Skeletal muscle tissue (tissue), 4 donors: Measurements from ENCODE around the gene KHDRBS2. TPM values are rescaled to one million over a fixed set of nuclear protein-coding genes. Genes with fewer than 3 reads are reported as not detected.

Experiments used
- H3K27ac ChIP-seq: one replicate; pipeline ENCODE4 v1.7.0; 2013; ENCODE audit warnings: mild to moderate bottlenecking, low read depth, low read length, inconsistent platforms
- H3K27me3 ChIP-seq, 3 donors: one replicate each; pipeline ENCODE4 v1.7.0; 2013; ENCODE audit warnings: low read length in 3 of 3; ENCODE audit not compliant: control insufficient read depth in 3 of 3, insufficient read depth in 3 of 3
- H3K36me3 ChIP-seq, 3 donors: one replicate each; pipeline ENCODE4 v1.7.0; 2013; ENCODE audit warnings: low read length in 3 of 3; ENCODE audit not compliant: control insufficient read depth in 3 of 3, insufficient read depth in 3 of 3
- H3K4me1 ChIP-seq, 3 donors: one replicate each; pipeline ENCODE4 v1.7.0; 2013; ENCODE audit warnings: low read length in 3 of 3, mild to moderate bottlenecking in 3 of 3; ENCODE audit not compliant: control insufficient read depth in 3 of 3, insufficient read depth in 3 of 3
- H3K4me3 ChIP-seq, 3 donors: one replicate each; pipeline ENCODE4 v1.7.0; 2013; ENCODE audit warnings: low read length in 3 of 3
- H3K9ac ChIP-seq, 3 donors: one replicate each; pipeline ENCODE4 v1.7.0; 2013; ENCODE audit warnings: low read length in 3 of 3, mild to moderate bottlenecking in 3 of 3, moderate library complexity in 2 of 3, low read depth in 1 of 3
- H3K9me3 ChIP-seq, 3 donors: one replicate each; pipeline ENCODE4 v1.7.0; 2013; ENCODE audit warnings: low read length in 3 of 3; ENCODE audit not compliant: control insufficient read depth in 3 of 3
- total RNA-seq: library from RNA; depleted of rRNA; stranded (reverse); fragments of >200 nt; gene quantifications from one replicate; pipeline ENCODE4 v1.2.3, GENCODE V29; 2014
- donor health status: Osteomylitis.

Gene KHDRBS2
- total RNA-seq, 1 donor from 2014 or later: under 0.01 TPM

DNA sequence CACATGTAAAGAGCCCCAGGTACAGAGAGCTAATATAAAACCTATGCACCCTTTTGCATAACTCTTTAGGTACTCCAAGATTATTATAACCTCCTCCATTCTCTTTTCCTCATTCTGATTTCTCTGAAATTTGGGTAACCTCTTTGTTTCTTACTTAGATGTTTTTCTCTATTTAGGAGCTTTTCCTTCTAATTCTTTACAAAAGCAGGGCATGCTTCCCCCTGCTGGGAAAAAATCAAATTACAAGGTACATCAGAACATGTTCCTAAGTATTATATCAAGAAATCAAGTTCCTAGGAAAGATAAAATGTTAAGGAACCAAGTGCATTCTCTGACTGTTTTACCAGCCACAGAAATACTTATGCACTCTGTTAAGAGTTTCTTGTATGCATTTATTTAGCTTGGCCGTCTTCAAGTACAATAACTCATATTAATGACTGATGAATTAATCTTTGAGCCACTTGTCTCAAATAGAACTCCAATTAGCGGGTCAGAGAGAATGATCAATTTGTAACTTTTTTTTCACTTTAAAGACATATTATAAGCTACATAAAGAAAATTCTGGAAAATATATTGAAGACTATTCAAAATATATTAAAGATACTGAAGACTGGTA lies 2.1 kb downstream of the KHDRBS2 start:
- Histone ChIP-seq H3K9ac (no peak overlapping the region), H3K4me3 (no peak overlapping the region), H3K27me3 (peaks cover 0 to 11% (median 10%) of the 10 kb centered on the region in 3 donors), H3K9me3 (no peaks in the 10 kb centered on the region), H3K36me3 (no peaks in the 10 kb centered on the region), H3K4me1 (peaks cover 0 to 5% (median 0%) of the 10 kb centered on the region in 3 donors), H3K27ac (no peak overlapping the region)

DNA sequence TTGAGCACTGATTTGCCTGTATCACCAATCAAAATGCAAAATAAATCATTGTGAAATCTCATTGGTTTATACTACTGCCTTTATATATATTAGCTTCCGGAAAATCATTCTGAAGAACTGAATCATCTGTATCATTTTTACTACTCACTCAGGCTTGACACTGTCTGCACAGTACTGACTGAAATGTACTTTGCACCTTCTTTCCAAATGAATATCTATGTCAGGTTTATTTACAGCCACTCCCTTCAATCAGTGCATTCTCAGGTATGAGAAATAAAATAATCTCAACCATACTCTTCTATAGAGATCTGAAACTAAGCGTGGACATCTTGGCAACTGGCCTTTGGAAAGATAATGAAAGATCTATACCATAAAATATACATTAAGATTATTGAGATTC lies 2.7 kb downstream of the KHDRBS2 start:
- no peak overlapping the region for H3K27ac ChIP-seq
- no peak overlapping the region for H3K9ac ChIP-seq
- peaks cover 0 to 11% (median 10%) of the 10 kb centered on the region in 3 donors for H3K27me3 ChIP-seq
- H3K36me3 ChIP-seq: no peaks in the 10 kb centered on the region
- H3K9me3 ChIP-seq: no peaks in the 10 kb centered on the region
- H3K4me3 ChIP-seq: no peak overlapping the region
- peaks cover 0 to 5% (median 0%) of the 10 kb centered on the region in 3 donors for H3K4me1 ChIP-seq

DNA sequence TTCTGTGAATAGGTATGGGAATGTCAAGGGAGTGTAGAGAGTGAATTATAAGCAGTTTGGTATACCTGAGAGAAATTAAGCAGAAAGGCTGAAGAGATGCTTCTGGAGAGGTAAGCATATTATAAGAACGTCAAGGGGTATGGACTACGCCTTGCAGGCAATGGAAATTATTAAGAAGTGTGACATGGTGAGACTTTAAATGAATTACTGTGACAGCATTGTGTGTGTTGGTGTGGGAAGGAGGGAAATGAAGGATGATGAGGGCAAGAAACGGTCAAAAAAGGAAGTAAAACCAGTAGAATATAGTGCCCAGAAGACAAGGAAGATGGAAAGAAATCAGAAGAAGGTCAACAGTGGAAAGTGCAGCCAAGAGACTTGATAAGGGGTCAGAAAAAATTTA lies 5.9 kb downstream of the KHDRBS2 start:
- H3K9ac ChIP-seq: no peak overlapping the region
- no peaks in the 10 kb centered on the region for H3K9me3 ChIP-seq
- no peaks in the 10 kb centered on the region for H3K4me1 ChIP-seq
- no peak overlapping the region for H3K4me3 ChIP-seq
- H3K27ac ChIP-seq: no peak overlapping the region
- no peaks in the 10 kb centered on the region for H3K36me3 ChIP-seq
- no peaks in the 10 kb centered on the region for H3K27me3 ChIP-seq

DNA sequence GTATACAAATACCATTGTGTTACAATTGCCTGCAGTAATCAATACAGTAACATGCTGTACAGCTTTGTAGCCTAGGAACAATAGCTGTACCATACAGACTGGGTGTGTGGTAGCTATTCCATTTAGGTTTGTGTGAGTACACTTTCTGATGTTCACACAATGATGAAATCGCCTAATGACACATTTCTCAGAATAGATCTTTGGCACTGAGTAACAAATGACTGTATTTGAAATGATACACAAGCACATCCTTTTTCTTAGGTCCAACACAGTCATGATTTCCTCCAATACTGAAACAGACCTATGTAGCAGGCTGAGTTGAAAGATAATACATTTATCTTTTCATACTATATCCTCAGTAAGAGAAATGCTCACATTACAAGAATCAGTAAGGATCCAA lies 13.9 kb downstream of the KHDRBS2 start:
- H3K4me1 ChIP-seq: no peaks in the 10 kb centered on the region
- H3K36me3 ChIP-seq: no peaks in the 10 kb centered on the region
- no peak overlapping the region for H3K9ac ChIP-seq
- H3K9me3 ChIP-seq: no peaks in the 10 kb centered on the region
- H3K4me3 ChIP-seq: no peak overlapping the region
- no peak overlapping the region for H3K27ac ChIP-seq
- H3K27me3 ChIP-seq: no peaks in the 10 kb centered on the region

DNA sequence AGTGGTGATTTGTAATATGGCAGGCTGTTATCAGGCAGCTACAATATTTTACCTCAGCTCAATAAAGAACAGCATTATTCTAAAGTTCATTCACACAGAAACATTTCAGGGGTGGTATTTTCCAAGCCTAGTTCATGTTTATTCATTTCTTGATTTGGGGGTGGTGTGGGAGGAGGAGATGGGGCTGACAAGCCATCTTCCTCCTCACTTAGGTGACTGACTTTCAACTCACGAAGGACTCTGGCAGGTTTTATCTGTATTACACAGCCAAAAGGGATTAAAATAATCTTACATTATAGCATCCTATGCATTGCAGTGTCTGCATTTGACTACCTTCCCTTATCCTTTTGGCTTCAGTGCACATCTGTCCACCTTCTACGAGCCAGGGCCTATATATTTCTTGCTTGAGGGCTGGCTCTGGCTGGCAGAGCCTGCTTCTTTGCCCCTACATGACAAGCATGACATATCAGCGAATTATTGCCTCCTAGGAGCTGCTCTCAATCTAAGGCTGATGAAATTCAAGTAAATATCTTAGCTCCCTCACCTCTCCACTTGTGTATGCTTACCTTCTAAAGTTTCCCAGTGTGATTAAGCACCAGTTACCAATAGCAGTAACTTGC lies 20.0 kb downstream of the KHDRBS2 start:
- no peak overlapping the region for H3K4me3 ChIP-seq
- H3K4me1 ChIP-seq: no peaks in the 10 kb centered on the region
- H3K36me3 ChIP-seq: no peaks in the 10 kb centered on the region
- no peaks in the 10 kb centered on the region for H3K27me3 ChIP-seq
- H3K9ac ChIP-seq: no peak overlapping the region
- H3K9me3 ChIP-seq: no peaks in the 10 kb centered on the region
- no peak overlapping the region for H3K27ac ChIP-seq

DNA sequence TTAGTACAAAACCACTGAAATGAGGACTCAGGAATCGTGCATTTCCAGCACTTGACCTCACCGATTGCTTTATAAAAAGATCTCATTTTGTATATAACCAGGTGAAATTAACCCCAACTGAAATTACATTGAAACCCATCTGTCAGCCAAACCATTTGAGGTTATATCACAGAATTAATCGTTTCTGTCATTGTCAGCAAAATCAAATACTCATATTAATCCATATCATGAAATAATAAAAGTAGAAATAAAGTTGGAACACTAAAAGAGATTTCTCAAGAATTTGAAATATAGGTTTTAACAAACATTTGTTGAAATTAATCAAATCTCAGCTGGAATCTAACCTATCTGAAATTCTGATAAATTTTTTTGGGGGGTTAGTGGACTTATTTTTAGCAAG lies 23.7 kb downstream of the KHDRBS2 start:
- Histone ChIP-seq H3K9me3 (no peaks in the 10 kb centered on the region), H3K4me3 (no peak overlapping the region)

DNA sequence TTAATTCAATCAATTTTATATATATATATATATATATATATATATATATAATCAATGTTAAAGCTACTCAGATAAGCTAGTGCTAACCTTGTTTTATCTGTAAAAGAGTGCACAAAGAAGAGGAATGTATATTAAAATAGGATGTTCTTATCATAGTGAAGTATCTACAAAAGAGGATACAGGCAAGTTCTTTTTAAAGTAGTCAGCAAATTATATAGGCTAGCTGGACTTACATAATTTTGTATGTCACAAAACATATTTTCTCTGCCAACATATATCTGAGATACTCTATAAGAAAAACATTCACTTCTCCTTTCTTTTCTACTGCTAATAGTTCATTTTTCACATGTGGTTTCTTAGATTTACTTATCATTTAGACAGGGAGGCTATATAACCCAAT lies 39.9 kb downstream of the KHDRBS2 start:
- Histone ChIP-seq H3K27me3 (no peaks in the 10 kb centered on the region), H3K4me1 (no peaks in the 10 kb centered on the region), H3K27ac (no peak overlapping the region), H3K9me3 (no peaks in the 10 kb centered on the region), H3K4me3 (no peak overlapping the region), H3K36me3 (no peaks in the 10 kb centered on the region), H3K9ac (no peak overlapping the region)

More for the DNA sequence above, 23.7 kb downstream of the KHDRBS2 start:
- no peaks in the 10 kb centered on the region for H3K4me1 ChIP-seq
- H3K9ac ChIP-seq: no peak overlapping the region
- H3K27ac ChIP-seq: no peak overlapping the region
- H3K36me3 ChIP-seq: no peaks in the 10 kb centered on the region
- H3K27me3 ChIP-seq: no peaks in the 10 kb centered on the region

DNA sequence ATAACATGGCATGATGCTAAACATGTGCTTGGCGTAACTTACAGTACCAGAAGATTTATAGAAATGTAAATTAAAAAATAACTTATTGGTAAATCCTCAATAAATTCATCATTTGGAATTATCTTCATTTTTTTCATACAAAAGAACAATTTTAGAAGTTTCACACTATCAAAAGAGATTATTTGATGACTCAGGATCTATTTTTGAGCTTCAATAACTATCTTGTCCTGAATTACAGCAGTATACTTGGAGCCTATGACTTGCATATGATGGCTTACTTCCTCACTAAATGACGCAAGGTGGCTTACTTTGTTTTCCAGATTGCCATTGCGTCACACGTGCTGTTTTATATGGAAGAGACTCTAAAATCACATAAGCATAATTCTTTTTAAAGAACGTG lies 49.2 kb downstream of the KHDRBS2 start:
- no peak overlapping the region for H3K4me3 ChIP-seq
- H3K27me3 ChIP-seq: no peaks in the 10 kb centered on the region
- H3K9ac ChIP-seq: no peak overlapping the region
- no peaks in the 10 kb centered on the region for H3K4me1 ChIP-seq
- H3K27ac ChIP-seq: no peak overlapping the region
- no peaks in the 10 kb centered on the region for H3K9me3 ChIP-seq
- no peaks in the 10 kb centered on the region for H3K36me3 ChIP-seq

DNA sequence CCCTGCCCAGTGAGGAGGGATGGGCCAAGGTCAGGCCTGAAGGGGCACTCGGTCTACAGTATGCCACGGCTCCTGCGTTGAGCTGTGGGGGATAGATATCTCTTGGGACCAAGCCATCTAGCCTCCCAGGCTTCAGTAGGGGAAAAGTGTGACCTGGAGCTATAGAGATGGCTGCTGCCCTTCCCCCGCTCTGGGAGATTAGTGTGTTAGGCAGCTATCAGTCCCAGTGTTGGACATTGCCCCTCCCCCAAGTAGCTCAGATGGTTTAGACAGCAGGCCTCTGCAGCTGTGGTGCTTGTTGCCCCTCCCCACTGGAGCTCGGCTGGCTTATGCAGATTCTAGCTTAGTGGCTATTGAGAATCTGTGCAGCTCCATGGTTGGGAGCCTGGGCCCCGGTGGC lies 56.8 kb downstream of the KHDRBS2 start:
- no peak overlapping the region for H3K9ac ChIP-seq
- no peaks in the 10 kb centered on the region for H3K27me3 ChIP-seq
- no peaks in the 10 kb centered on the region for H3K36me3 ChIP-seq
- H3K4me1 ChIP-seq: no peaks in the 10 kb centered on the region
- no peak overlapping the region for H3K27ac ChIP-seq
- H3K4me3 ChIP-seq: no peak overlapping the region
- H3K9me3 ChIP-seq: no peaks in the 10 kb centered on the region

DNA sequence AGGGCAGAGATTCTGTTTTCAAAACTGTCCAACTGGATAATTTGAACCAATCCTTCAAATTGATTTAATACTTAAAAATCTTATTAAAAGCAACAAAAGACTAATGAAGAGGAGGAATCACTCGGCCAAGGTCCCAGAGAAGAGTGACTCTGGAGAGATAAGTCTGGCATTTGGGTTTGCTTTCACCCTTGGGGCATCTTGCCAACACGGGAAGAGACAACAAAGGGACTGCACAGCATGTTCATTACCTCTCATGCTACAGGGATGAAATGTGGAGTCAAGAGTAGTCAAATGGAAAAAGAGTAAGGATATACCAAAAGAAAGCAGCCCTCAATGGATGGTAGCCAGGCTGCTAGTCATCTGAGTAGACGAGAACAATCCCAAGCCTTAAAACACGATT lies 68.2 kb downstream of the KHDRBS2 start:
- H3K36me3 ChIP-seq: no peaks in the 10 kb centered on the region
- H3K27me3 ChIP-seq: no peaks in the 10 kb centered on the region
- H3K4me3 ChIP-seq: no peak overlapping the region
- H3K9me3 ChIP-seq: peaks cover 0 to under 1% (median 0%) of the 10 kb centered on the region in 3 donors
- no peak overlapping the region for H3K27ac ChIP-seq
- no peak overlapping the region for H3K9ac ChIP-seq
- no peaks in the 10 kb centered on the region for H3K4me1 ChIP-seq
